Kidney (tissue), 14 donors: ENCODE data around the gene UVSSA. TPM values are rescaled to one million over a fixed set of nuclear protein-coding genes. Genes with fewer than 3 reads are reported as not detected.

Experiments
- DNase-seq, 5 donors: peaks; one replicate each; pipeline ENCODE4 v3.0.0-alpha.2; 2013 to 2020
- FAIRE-seq: peaks from 2 replicates; lab custom pipeline; 2012; peaks lifted over from hg19 to GRCh38; lab: Jason Lieb, UNC
- H3K27ac ChIP-seq, 2 donors: one replicate each; pipeline ENCODE4 v1.7.0; 2013; ENCODE audit warnings: low read depth in 2 of 2, low read length in 2 of 2, inconsistent platforms in 1 of 2
- H3K27me3 ChIP-seq: one replicate; pipeline ENCODE4 v1.7.1; 2013; ENCODE audit warnings: low read length, inconsistent platforms; ENCODE audit not compliant: control insufficient read depth, insufficient read depth
- H3K36me3 ChIP-seq, 3 donors: one replicate each; pipeline versions ENCODE4 v1.7.0 to v1.7.1; 2013; ENCODE audit warnings: low read length in 3 of 3, control low read depth in 1 of 3, inconsistent platforms in 1 of 3; ENCODE audit not compliant: insufficient read depth in 3 of 3, control insufficient read depth in 2 of 3
- H3K4me1 ChIP-seq, 3 donors: one replicate each; pipeline versions ENCODE4 v1.7.0 to v1.7.1; 2013; ENCODE audit warnings: low read length in 3 of 3, inconsistent platforms in 1 of 3, low read depth in 1 of 3; ENCODE audit not compliant: control insufficient read depth in 2 of 3, insufficient read depth in 2 of 3
- H3K4me3 ChIP-seq, 3 donors: one replicate each; pipeline versions ENCODE4 v1.7.0 to v1.8.1; 2013; ENCODE audit warnings: low read length in 3 of 3, control low read depth in 1 of 3, inconsistent platforms in 1 of 3
- H3K9ac ChIP-seq, 3 donors: one replicate each; pipeline versions ENCODE4 v1.7.0 to v1.7.1; 2013; ENCODE audit warnings: low read length in 3 of 3, control low read depth in 1 of 3, inconsistent platforms in 1 of 3
- H3K9me3 ChIP-seq, 3 donors: one replicate each; pipeline versions ENCODE4 v1.7.0 to v1.7.1; 2013; ENCODE audit warnings: low read length in 3 of 3, control low read depth in 1 of 3, inconsistent platforms in 1 of 3; ENCODE audit not compliant: control insufficient read depth in 2 of 3, insufficient read depth in 1 of 3
- CTCF ChIP-seq: IDR thresholded peaks from 3 replicates; pipeline ENCODE4 v1.5.1; 2012; ENCODE audit warnings: mild to moderate bottlenecking, moderate library complexity, borderline replicate concordance; ENCODE audit not compliant: insufficient read depth; ENCODE audit errors: extremely low read depth
- intact Hi-C: fragments of 100-400 bp; cut with DNase I; formaldehyde crosslinking; loops from one replicate; pipeline ENCODE4 v1.11.1; 2022
- polyA plus RNA-seq: library from polyadenylated mRNA; stranded (reverse); fragments of 350-450 nt; fragmentation: Illumina TruSeq; extraction: RNeasy Lipid Tissue Mini Kit (QIAGEN cat#74804); gene quantifications from one replicate; pipeline ENCODE4 v1.2.3, GENCODE V29; 2014; ENCODE audit warnings: low read depth, low replicate concordance; ENCODE audit not compliant: insufficient read depth
- total RNA-seq: library from RNA; stranded (reverse); fragmentation: NEBNext Ultra II Directional; extraction: Animal tissue kit (Norgen Biotek cat#: 25700); gene quantifications from one replicate; pipeline ENCODE4 v1.2.1, GENCODE V29; 2021
- donor health status: control.
- donor health status: control.
- donor health status: control.
- donor health status: control.
- donor health status: control.
- donor health status: DM: yes; HTN: yes; CAD: no.
- donor health status: Normal renal cell carcinoma (clear cell type).

The UVSSA gene
- total and polyA plus RNA-seq, 2 donors from 2014 or later, result 5.2 to 32.5 TPM

GRCh38 chr4:1340181-1340747 lies 6.7 kb upstream of the UVSSA start:
- intact Hi-C loops, result no loop called here
- FAIRE-seq, result no peak
- no peak for TF ChIP-seq CTCF
- DNase-seq, result peak in 2 of 5 donors; percentile 20 to 65
- Histone ChIP-seq H3K9me3 (no peaks in the 10 kb centered on the region), H3K4me3 (no peak overlapping the region), H3K9ac (no peak overlapping the region), H3K4me1 (no peaks in the 10 kb centered on the region), H3K36me3 (peaks cover 4 to 38% (median 31%) of the 10 kb centered on the region in 3 donors), H3K27ac (no peak overlapping the region), H3K27me3 (no peaks in the 10 kb centered on the region)

GRCh38 chr4:1340861-1341260 lies 6.1 kb upstream of the UVSSA start:
- Histone ChIP-seq H3K36me3 (peaks cover 4 to 38% (median 31%) of the 10 kb centered on the region in 3 donors), H3K27ac (no peak overlapping the region), H3K9me3 (no peaks in the 10 kb centered on the region), H3K4me1 (peaks cover 0 to 3% (median 0%) of the 10 kb centered on the region in 3 donors), H3K4me3 (no peak overlapping the region), H3K9ac (no peak overlapping the region), H3K27me3 (no peaks in the 10 kb centered on the region)
- DNase-seq (peak in 2 of 5 donors; percentile 29 to 67), FAIRE-seq (no peak)
- intact Hi-C loops, result no loop called here
- TF ChIP-seq CTCF, result no peak

GRCh38 chr4:1342003-1342402 lies 5.0 kb upstream of the UVSSA start:
- peaks cover 3 to 29% (median 20%) of the 10 kb centered on the region in 3 donors for H3K36me3 ChIP-seq
- FAIRE-seq (no peak), DNase-seq (peak in 1 of 5 donors; percentile 2)
- no peaks in the 10 kb centered on the region for H3K9me3 ChIP-seq
- H3K9ac ChIP-seq, result no peak overlapping the region
- intact Hi-C loops, result no loop called here
- H3K27me3 ChIP-seq, result no peaks in the 10 kb centered on the region
- no peak overlapping the region for H3K27ac ChIP-seq
- no peak overlapping the region for H3K4me3 ChIP-seq
- TF ChIP-seq CTCF, result no peak
- H3K4me1 ChIP-seq, result peaks cover 0 to 3% (median 0%) of the 10 kb centered on the region in 3 donors
